SIG-M5 (cell line): ENCODE results near the gene HOXA1.
"Not testable (repeated sequence)": the region's sequence is repeated elsewhere in the genome, so short reads cannot be mapped to it uniquely, and the experiment has no call there.

ENCODE experiments used
- DNase-seq: peaks from one replicate; lab custom pipeline; 2025; lab: John Stamatoyannopoulos, UW

HOXA1 gene

DNA sequence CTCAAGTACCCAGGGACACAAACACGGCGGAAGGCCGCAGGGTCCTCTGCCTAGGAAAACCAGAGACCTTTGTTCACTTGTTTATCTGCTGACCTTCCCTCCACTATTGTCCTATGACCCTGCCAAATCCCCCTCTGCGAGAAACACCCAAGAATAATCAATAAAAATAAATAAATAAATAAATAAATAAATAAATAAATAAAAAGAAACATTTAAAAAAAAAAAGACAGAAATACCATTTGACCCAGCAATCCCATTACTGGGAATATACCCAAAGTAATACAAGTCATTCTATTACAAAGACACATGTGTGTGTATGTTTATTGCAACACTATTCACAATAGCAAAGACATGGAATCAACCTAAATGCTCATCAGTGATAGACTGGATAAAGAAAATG is 49.8 kb downstream of the HOXA1 start:
- DNase-seq, result not testable (repeated sequence)

DNA sequence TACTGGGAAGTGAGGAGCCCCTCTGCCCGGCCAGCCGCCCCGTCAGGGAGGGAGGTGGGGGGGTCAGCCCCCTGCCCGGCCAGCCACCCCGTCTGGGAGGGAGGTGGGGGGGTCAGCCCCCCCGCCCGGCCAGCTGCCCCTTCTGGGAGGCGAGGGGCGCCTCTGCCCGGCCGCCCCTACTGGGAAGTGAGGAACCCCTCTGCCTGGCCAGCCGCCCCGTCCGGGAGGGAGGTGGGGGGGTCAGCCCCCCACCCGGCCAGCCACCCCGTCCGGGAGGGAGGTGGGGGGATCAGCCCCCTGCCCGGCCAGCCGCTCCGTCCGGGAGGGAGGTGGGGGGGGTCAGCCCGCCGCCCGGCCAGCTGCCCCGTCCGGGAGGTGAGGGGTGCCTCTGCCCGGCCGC is 50.7 kb downstream of the HOXA1 start:
- not testable (repeated sequence) for DNase-seq
